Erythroblast (primary cell): ENCODE data around the gene EXOC5.

ENCODE experiments used
- GATA1 ChIP-seq: IDR thresholded peaks from 2 replicates; pipeline ENCODE4 v1.6.1; 2011; ENCODE audit warnings: low read depth, mild to moderate bottlenecking, control low read depth, low read length, moderate library complexity
- POLR2A ChIP-seq: IDR thresholded peaks from 2 replicates; pipeline ENCODE4 v1.6.1; 2011; ENCODE audit warnings: mild to moderate bottlenecking, low read length

- no peak for TF ChIP-seq POLR2A
- no peak for TF ChIP-seq GATA1
These were observed 21.6 kb downstream of the EXOC5 start for GRCh38 chr14:57246933-57247657.
